Vagina (tissue), 2 donors: ENCODE data around the gene PRDM7. TPM values are rescaled to one million over a fixed set of nuclear protein-coding genes. Genes with fewer than 3 reads are reported as not detected.
A peak's percentile ranks its signal among the peaks of the same experiment; 100 is the strongest.

Experiments used
- DNase-seq, 2 donors: peaks; one replicate each; pipeline ENCODE4 v3.0.0-alpha.2; 2017; ENCODE audit errors: extremely low spot score in 2 of 2
- H3K27ac ChIP-seq: fragments of 200-600 bp; sonication (generic); one replicate; pipeline ENCODE4 v1.5.1; 2019
- H3K27me3 ChIP-seq: fragments of 200-600 bp; sonication (generic); one replicate; pipeline ENCODE4 v1.5.1; 2019
- H3K36me3 ChIP-seq, 2 donors: fragments of 200-600 bp; sonication (generic); one replicate each; pipeline ENCODE4 v1.5.1; 2017 to 2019
- H3K4me1 ChIP-seq: fragments of 200-600 bp; sonication (generic); one replicate; pipeline ENCODE4 v1.5.1; 2019
- H3K4me3 ChIP-seq, 2 donors: fragments of 200-600 bp; sonication (generic); 1 replicate in 1 of 2; 2 replicates in 1 of 2; pipeline ENCODE4 v1.5.1; 2016 to 2019
- H3K9me3 ChIP-seq: fragments of 200-600 bp; sonication (generic); one replicate; pipeline ENCODE4 v1.5.1; 2019
- POLR2A ChIP-seq, 2 donors: fragments of 450-650 bp; IDR thresholded peaks; one replicate each; pipeline ENCODE4 v1.6.1; 2017; ENCODE audit warnings: antibody characterized with exemption in 2 of 2, mild to moderate bottlenecking in 2 of 2, moderate library complexity in 2 of 2
- POLR2AphosphoS5 ChIP-seq, 2 donors: sonication (generic); formaldehyde crosslinking; IDR thresholded peaks; one replicate each; pipeline ENCODE4 v1.9.0; 2017; ENCODE audit warnings: antibody characterized with exemption in 2 of 2, mild to moderate bottlenecking in 2 of 2, low read depth in 1 of 2; ENCODE audit not compliant: insufficient read depth in 1 of 2
- intact Hi-C: fragments of 100-400 bp; cut with DNase I; formaldehyde crosslinking; loops from one replicate; pipeline ENCODE4 v1.15.1; 2023
- total RNA-seq: library from RNA; depleted of rRNA; stranded (reverse); fragments of >200 nt; gene quantifications from one replicate; pipeline ENCODE4 v1.2.3, GENCODE V29; 2016
- TF ChIP-seq, protein P1 (sequence below), 3 experiments: fragments of 450-650 bp in 2 of 3; fragments of 200-600 bp in 1 of 3; sonication (generic) in 1 of 3; IDR thresholded peaks; one replicate each; pipeline ENCODE4 v1.5.1; 2017 to 2019; ENCODE audit warnings: antibody characterized with exemption in 3 of 3, mild to moderate bottlenecking in 2 of 3, moderate library complexity in 2 of 3

The PRDM7 gene
- total RNA-seq, 1 donor from 2014 or later, result not detected

DNA sequence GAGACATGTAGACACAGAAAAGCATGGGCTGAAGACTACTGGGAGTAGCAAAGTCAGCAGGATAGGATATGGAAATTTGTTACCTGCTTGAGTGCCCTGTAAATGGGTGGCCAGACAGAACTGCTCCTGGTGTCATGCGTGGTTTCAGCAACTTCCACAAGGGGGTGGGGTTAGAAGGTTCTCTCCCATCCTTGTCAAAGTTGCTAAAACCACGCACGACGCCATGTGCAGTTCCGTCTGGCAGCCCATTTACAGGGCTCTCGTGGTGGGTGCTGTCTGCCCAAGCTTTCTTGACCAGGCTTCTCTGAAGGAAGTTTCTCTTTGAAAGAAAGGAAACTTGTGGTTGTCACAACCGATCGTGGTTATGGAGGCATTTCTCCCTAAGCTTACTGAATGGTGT is 51.0 kb downstream of the PRDM7 start:
- DNase-seq, result no peak
- intact Hi-C loops, result no loop called here
- no peaks in the 10 kb centered on the region for H3K27me3 ChIP-seq
- no peak overlapping the region for H3K4me3 ChIP-seq
- TF ChIP-seq, protein P1, sequence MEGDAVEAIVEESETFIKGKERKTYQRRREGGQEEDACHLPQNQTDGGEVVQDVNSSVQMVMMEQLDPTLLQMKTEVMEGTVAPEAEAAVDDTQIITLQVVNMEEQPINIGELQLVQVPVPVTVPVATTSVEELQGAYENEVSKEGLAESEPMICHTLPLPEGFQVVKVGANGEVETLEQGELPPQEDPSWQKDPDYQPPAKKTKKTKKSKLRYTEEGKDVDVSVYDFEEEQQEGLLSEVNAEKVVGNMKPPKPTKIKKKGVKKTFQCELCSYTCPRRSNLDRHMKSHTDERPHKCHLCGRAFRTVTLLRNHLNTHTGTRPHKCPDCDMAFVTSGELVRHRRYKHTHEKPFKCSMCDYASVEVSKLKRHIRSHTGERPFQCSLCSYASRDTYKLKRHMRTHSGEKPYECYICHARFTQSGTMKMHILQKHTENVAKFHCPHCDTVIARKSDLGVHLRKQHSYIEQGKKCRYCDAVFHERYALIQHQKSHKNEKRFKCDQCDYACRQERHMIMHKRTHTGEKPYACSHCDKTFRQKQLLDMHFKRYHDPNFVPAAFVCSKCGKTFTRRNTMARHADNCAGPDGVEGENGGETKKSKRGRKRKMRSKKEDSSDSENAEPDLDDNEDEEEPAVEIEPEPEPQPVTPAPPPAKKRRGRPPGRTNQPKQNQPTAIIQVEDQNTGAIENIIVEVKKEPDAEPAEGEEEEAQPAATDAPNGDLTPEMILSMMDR (IDR thresholded peaks at IDR 0.05), result no peak
- TF ChIP-seq POLR2A (IDR thresholded peaks at IDR 0.05) (no peak), POLR2AphosphoS5 (IDR thresholded peaks at IDR 0.05; ENCODE audit: insufficient read depth in 1 of 2, low read depth in 1 of 2) (no peak)
- H3K27ac ChIP-seq, result no peak overlapping the region
- H3K4me1 ChIP-seq, result peaks cover 18% of the 10 kb centered on the region
- no peaks in the 10 kb centered on the region for H3K9me3 ChIP-seq
- peaks cover 0 to 8% of the 10 kb centered on the region in 2 donors for H3K36me3 ChIP-seq

DNA sequence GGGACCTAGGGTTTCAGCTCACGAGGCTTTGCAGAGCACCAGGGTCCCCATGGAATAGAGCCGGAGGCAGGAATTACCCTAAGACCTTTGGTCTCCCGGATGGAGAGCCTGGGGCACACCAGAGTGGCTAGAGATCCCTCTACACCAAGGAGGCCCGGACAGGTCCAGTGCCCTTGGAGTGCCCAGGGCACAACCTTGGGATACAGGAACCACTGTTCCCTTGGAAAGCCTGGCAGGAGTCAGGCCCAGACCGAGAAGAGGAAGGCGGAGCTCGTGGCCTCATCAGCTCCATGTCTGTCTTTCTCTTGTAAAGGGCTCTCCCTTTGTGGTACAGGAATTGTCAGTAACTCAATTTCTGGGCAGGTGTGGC is 54.1 kb downstream of the PRDM7 start:
- peaks cover 39% of the 10 kb centered on the region for H3K4me1 ChIP-seq
- TF ChIP-seq POLR2A (IDR thresholded peaks at IDR 0.05), result no peak
- no peak for TF ChIP-seq POLR2AphosphoS5 (IDR thresholded peaks at IDR 0.05; ENCODE audit: insufficient read depth in 1 of 2, low read depth in 1 of 2)
- TF ChIP-seq, protein P1 (IDR thresholded peaks at IDR 0.05), result no peak
- no peaks in the 10 kb centered on the region for H3K27me3 ChIP-seq
- intact Hi-C loops, result no loop called here
- no peak for DNase-seq
- H3K36me3 ChIP-seq, result no peaks in the 10 kb centered on the region
- H3K27ac ChIP-seq, result peak overlapping the region; percentile 63
- H3K9me3 ChIP-seq, result no peaks in the 10 kb centered on the region
- peak overlapping the region; percentile 59 to 88 for H3K4me3 ChIP-seq

DNA sequence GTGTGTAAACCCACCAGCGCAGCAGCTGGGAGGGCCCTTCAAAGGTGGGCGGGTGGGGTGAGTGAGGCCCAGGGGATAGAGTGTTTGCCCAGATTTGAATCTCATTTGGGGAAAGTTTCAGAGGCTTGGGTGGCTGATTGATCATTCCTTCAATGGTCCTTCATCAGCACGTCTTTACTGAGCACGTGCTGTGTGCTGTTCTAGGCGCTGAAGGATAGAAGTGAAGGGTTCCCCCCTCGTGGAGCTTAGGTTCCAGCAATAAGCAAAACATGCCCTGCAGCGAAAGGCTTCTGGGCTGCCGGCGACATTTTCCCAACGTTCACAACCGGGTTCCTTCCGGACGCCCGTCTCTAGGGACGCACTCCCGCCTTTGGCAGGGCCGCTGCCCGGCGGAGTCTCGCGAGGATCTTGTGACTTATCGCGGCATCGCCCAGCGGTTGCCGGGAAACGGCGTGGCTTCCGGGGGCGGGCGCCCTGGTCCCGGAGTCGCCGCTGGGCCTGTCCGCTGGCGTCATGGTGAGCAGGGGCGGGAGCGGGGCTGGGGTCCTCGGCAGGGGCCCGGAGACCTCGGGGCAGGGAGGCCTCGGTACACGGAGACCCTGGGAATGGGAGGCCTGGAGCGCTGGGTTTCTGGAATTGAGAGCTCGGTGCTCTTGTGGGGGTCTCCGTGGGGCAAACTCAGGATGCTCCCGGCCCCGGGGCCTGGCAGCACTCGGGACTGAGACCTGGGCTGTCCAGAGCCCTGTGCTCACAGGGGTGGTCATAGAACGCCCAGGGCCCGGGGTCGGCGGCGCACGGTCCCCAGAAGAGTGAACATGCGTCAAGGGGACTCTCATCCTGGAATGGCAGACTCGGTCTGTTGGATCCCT is 54.7 kb downstream of the PRDM7 start:
- Histone ChIP-seq H3K4me3 (peak overlapping the region; percentile 59 to 88), H3K4me1 (peaks cover 39% of the 10 kb centered on the region), H3K36me3 (no peaks in the 10 kb centered on the region), H3K9me3 (no peaks in the 10 kb centered on the region), H3K27ac (peak overlapping the region; percentile 63), H3K27me3 (no peaks in the 10 kb centered on the region)
- DNase-seq, result no peak
- TF ChIP-seq, protein P1 (IDR thresholded peaks at IDR 0.05), result no peak
- peak; percentile 27 to 63 for TF ChIP-seq POLR2AphosphoS5 (IDR thresholded peaks at IDR 0.05; ENCODE audit: insufficient read depth in 1 of 2, low read depth in 1 of 2)
- TF ChIP-seq POLR2A (IDR thresholded peaks at IDR 0.05), result no peak
- intact Hi-C loops, result no loop called here

DNA sequence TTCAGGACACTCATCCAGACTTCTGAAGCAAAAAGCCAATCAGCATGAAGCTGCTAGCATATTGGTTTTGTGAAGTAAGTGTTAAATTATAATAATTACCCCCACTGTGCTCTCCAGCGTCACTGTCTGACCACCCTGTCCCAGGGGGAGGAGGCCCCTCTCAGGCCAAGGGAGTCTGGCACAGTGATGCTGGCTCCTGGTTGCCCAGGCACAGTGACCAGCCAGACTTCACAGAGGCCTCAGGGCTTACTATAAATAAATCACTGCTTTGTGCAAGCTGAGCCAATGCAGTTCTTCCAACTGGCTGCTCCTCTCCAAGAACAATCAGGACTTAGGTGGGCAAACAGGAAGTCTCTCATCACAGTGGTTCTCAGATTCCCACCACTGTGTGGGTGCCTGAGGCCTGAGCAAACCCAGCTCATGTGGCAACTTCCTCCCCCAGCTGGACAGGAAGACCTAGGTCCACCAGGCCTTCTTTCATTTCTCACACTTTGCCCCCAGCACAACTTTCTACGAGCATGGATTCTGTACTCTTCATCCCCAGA is 56.2 kb downstream of the PRDM7 start:
- Histone ChIP-seq H3K4me1 (peaks cover 39% of the 10 kb centered on the region), H3K27ac (no peak overlapping the region)

More for the DNA sequence above, 56.2 kb downstream of the PRDM7 start:
- DNase-seq, result no peak
- H3K27me3 ChIP-seq, result no peaks in the 10 kb centered on the region
- H3K4me3 ChIP-seq, result no peak overlapping the region
- intact Hi-C loops, result no loop called here
- TF ChIP-seq, protein P1 (IDR thresholded peaks at IDR 0.05), result no peak
- TF ChIP-seq POLR2A (IDR thresholded peaks at IDR 0.05) (no peak), POLR2AphosphoS5 (IDR thresholded peaks at IDR 0.05; ENCODE audit: insufficient read depth in 1 of 2, low read depth in 1 of 2) (no peak)
- no peaks in the 10 kb centered on the region for H3K36me3 ChIP-seq
- no peaks in the 10 kb centered on the region for H3K9me3 ChIP-seq
